NK-92 (cell line): ENCODE results near the gene KCNQ5.
"Not testable (repeated sequence)": the region's sequence is repeated elsewhere in the genome, so short reads cannot be mapped to it uniquely, and the experiment has no call there.

Experiments
- DNase-seq: peaks from one replicate; lab custom pipeline; 2025; ENCODE audit not compliant: unreplicated experiment; lab: John Stamatoyannopoulos, UW

The KCNQ5 gene

GRCh38 chr6:72621291-72622093, at the start of gene KCNQ5:
Gene KCNQ5 (plus strand): TSS chr6:72622064.
- no peak for DNase-seq

- DNase-seq: no peak
These were observed 42.0 kb upstream of the KCNQ5 start for GRCh38 chr6:72579865-72580264.

GRCh38 chr6:72580281-72580940, 41.5 kb upstream of the KCNQ5 start:
- no peak for DNase-seq

GRCh38 chr6:72580950-72581349, 40.9 kb upstream of the KCNQ5 start:
- DNase-seq: not testable (repeated sequence)

GRCh38 chr6:72588155-72588554, 33.7 kb upstream of the KCNQ5 start:
- DNase-seq: no peak

- no peak for DNase-seq
These were observed 32.8 kb upstream of the KCNQ5 start for GRCh38 chr6:72589096-72589495.

- no peak for DNase-seq
These were observed 26.1 kb upstream of the KCNQ5 start for GRCh38 chr6:72595812-72596211.

GRCh38 chr6:72616406-72617015, 5.4 kb upstream of the KCNQ5 start:
- no peak for DNase-seq

GRCh38 chr6:72617721-72618120, 4.1 kb upstream of the KCNQ5 start:
- DNase-seq: no peak

GRCh38 chr6:72619883-72620696, 1.8 kb upstream of the KCNQ5 start:
- DNase-seq: no peak

GRCh38 chr6:72620871-72621290, 983 bp upstream of the KCNQ5 start:
- DNase-seq: no peak

- no peak for DNase-seq
These were observed 453 bp downstream of the KCNQ5 start for GRCh38 chr6:72622094-72622940.

- no peak for DNase-seq
These were observed 1.9 kb downstream of the KCNQ5 start for GRCh38 chr6:72623808-72624207.

- no peak for DNase-seq
These were observed 2.8 kb downstream of the KCNQ5 start for GRCh38 chr6:72624557-72625160.

- DNase-seq: no peak
These were observed 4.3 kb downstream of the KCNQ5 start for GRCh38 chr6:72626126-72626525.

GRCh38 chr6:72627539-72627938, 5.7 kb downstream of the KCNQ5 start:
- DNase-seq: no peak

- DNase-seq: no peak
These were observed 9.6 kb downstream of the KCNQ5 start for GRCh38 chr6:72631480-72631879.

GRCh38 chr6:72635636-72636035, 13.8 kb downstream of the KCNQ5 start:
- no peak for DNase-seq

GRCh38 chr6:72636215-72636614, 14.4 kb downstream of the KCNQ5 start:
- no peak for DNase-seq

- no peak for DNase-seq
These were observed 14.9 kb downstream of the KCNQ5 start for GRCh38 chr6:72636786-72637185.
